SK-N-SH treated with all-trans-retinoic acid at 6 μM for 48 hours (cell line): ENCODE data around the gene BEGAIN.

ENCODE experiments used
- OSR1 ChIP-seq: fragments of 250-450 bp; sonication (Bioruptor Pico); IDR thresholded peaks from 2 replicates; pipeline ENCODE4 v1.8.0; 2022; ENCODE audit warnings: moderate library complexity, mild to moderate bottlenecking, inconsistent platforms
- ZFP3 ChIP-seq: fragments of 250-450 bp; sonication (Bioruptor Pico); IDR thresholded peaks from 2 replicates; pipeline ENCODE4 v1.5.0; 2020; ENCODE audit warnings: mild to moderate bottlenecking, moderate library complexity
- ZNF70 ChIP-seq: fragments of 450-650 bp; formaldehyde crosslinking; IDR thresholded peaks from 2 replicates; pipeline ENCODE4 v1.5.0; 2020; ENCODE audit warnings: mild to moderate bottlenecking, moderate library complexity

DNA sequence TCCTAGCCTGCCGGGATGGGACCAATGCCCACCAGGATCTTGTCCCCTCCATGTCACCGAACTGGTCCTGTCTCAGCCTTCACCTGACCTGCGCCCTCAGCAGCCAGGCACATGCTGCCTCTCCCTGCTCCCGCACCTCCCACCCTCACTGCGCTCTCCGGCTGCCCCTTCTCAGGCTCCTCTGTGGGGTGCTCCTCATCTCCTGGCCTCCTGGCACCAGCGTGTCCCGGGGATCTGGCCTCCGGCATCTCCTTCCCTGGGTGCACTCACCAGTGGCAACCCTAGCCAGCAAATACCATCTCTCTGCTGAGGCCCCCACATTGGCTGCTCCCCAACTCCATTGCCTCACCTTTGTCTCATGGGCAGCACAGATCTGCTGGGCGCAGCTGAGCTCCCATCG, 29.0 kb downstream of the BEGAIN start:
- no peak for TF ChIP-seq ZNF70 (CRISPR knock-in tag)
- no peak for TF ChIP-seq OSR1 (CRISPR knock-in tag)
- no peak for TF ChIP-seq ZFP3 (CRISPR knock-in tag)
